ENCODE data around the gene LMF1.

LMF1 gene

DNA sequence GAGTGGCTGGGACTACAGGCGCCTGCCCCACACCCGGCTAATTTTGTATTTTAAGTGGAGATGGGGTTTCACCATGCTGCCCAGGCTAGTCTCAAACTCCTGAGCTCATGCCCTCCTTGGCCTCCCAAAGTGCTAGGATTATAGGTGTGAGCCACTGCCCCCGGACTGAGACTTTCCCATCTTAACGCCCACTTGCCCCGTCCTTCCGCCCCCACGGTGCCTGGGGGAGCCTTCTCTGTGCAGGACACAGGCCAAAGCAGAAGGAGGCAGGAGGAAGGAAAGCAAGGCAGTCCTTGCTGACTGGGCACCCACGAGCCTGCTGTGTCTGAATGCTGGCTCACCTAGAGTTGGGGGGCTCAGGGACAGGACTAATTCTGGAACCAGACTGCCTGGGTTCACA lies 152.7 kb downstream of the LMF1 start:
- TF ChIP-seq, protein P1, sequence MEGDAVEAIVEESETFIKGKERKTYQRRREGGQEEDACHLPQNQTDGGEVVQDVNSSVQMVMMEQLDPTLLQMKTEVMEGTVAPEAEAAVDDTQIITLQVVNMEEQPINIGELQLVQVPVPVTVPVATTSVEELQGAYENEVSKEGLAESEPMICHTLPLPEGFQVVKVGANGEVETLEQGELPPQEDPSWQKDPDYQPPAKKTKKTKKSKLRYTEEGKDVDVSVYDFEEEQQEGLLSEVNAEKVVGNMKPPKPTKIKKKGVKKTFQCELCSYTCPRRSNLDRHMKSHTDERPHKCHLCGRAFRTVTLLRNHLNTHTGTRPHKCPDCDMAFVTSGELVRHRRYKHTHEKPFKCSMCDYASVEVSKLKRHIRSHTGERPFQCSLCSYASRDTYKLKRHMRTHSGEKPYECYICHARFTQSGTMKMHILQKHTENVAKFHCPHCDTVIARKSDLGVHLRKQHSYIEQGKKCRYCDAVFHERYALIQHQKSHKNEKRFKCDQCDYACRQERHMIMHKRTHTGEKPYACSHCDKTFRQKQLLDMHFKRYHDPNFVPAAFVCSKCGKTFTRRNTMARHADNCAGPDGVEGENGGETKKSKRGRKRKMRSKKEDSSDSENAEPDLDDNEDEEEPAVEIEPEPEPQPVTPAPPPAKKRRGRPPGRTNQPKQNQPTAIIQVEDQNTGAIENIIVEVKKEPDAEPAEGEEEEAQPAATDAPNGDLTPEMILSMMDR (conservative IDR thresholded peaks at IDR 0.05; ENCODE audit: control insufficient read depth, insufficient read depth, low read depth, low read length) = no peak
- DNase-seq (ENCODE audit: low read depth) = no peak
- H3K4me3 ChIP-seq (ENCODE audit: control insufficient read depth, low read depth, low read length) = no peak overlapping the region

DNA sequence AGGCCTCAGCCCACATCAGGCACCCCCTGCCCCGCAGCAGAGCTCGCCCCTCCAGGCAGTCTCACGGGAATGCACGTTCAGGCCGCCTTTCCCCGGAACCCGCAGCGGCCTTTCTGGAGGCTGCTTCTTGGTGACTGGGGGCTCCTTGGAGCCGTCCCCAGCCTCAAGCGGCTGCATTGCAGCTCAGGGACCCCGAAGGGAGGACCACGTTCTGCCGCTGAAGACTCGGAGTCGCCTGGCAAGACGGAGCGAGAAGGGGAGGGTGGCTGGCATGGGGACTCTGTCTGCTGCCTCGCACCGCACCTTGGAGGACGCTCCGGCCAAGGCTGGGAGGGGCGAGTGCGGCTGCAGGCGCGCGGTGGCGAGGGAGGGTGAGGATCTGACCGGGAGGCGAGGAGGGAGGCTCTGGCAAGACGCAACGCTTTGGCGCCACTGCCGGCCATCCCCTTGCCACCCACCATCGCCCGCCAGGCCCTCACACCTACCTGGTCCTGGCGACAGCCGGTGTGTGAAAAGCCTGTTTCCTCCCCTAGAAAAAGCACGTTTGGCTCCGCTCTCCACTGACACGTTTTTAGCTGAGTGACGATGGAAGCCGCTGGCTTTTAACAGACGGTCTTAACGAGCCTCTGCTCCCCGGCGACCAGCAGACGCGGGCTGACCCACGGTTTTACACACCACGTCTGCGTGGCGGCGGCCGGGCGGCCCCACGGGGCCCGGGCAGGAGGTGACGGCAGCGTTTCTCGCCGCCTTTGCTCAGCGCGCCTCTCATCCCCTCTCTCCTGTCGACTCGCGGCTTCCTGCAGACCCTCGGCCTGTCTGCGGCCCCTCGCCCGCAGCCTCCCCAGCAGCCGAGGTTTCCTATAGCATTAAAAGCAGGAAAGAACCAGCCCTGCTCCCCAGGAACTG lies 153.5 kb downstream of the LMF1 start:
- no peak overlapping the region for H3K4me3 ChIP-seq (ENCODE audit: control insufficient read depth, low read depth, low read length)
- no peak for DNase-seq (ENCODE audit: low read depth)
- TF ChIP-seq, protein P1 (conservative IDR thresholded peaks at IDR 0.05; ENCODE audit: control insufficient read depth, insufficient read depth, low read depth, low read length) = no peak

DNA sequence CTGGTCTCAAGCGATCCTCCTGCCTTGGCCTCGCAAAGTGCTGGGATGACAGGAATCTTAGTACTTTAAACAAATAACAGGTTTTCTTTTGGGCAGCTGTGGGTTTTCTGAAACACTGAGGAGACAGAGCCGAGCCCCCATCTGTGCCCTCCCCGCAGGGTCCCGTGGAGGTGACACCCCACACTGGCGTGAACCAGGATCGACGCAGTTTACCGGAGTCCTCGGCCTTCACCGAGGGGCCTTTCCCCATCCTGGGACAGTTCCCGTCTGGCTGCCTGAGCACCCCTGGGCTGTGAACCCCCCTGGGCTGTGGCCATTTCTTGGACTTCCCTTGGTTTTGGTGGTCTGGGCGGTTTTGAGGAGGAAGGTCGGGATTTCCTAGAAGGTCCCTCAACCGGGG lies 154.9 kb downstream of the LMF1 start:
- H3K4me3 ChIP-seq (ENCODE audit: control insufficient read depth, low read depth, low read length) = no peak overlapping the region
- no peak for DNase-seq (ENCODE audit: low read depth)
- TF ChIP-seq, protein P1 (conservative IDR thresholded peaks at IDR 0.05; ENCODE audit: control insufficient read depth, insufficient read depth, low read depth, low read length) = no peak

DNA sequence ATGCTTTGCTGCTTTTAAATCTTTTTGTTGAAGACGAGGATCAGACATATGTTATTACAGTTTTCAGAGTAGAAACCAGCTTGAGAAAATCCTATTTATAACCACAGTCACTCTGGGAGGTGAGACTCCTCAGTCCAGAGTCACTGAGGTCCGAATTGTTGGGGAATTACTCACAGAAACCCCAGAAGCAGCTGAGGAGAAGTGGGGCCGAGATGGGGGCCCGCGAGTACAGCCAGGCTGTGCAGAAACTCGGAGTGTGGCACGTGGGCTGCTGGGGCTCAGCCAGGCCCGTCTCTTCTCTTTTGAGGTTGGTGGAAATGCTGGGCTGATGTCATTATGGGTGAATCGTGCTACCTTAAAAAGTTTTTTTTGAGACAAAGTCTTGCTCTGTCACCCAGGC lies 155.8 kb downstream of the LMF1 start:
- TF ChIP-seq, protein P1 (conservative IDR thresholded peaks at IDR 0.05; ENCODE audit: control insufficient read depth, insufficient read depth, low read depth, low read length) = no peak
- DNase-seq (ENCODE audit: low read depth) = peak; percentile 28
- no peak overlapping the region for H3K4me3 ChIP-seq (ENCODE audit: control insufficient read depth, low read depth, low read length)

DNA sequence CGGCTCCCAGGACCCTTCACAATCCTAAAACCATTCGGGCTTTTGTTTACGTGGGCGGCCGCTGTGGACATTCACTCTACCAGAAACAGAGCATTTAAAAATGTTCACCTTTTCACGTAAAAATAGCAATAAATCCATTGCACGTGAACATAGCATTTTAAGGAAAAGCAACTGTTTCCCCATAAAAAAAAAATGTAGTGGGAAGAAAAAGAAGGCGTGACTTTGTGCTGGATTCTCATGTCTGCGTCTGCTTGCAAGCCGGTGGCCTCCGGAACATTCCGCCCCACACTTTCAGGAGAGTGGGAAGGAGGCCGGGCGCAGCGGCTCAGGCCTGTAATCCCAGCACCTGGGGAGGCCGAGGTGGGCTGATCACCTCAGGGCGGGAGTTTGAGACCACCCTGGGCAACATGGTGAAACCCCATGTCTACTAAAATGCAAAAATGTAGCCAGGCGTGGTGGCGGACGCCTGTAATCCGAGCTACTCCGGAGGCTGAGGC lies 156.8 kb downstream of the LMF1 start:
- DNase-seq (ENCODE audit: low read depth) = no peak

DNA sequence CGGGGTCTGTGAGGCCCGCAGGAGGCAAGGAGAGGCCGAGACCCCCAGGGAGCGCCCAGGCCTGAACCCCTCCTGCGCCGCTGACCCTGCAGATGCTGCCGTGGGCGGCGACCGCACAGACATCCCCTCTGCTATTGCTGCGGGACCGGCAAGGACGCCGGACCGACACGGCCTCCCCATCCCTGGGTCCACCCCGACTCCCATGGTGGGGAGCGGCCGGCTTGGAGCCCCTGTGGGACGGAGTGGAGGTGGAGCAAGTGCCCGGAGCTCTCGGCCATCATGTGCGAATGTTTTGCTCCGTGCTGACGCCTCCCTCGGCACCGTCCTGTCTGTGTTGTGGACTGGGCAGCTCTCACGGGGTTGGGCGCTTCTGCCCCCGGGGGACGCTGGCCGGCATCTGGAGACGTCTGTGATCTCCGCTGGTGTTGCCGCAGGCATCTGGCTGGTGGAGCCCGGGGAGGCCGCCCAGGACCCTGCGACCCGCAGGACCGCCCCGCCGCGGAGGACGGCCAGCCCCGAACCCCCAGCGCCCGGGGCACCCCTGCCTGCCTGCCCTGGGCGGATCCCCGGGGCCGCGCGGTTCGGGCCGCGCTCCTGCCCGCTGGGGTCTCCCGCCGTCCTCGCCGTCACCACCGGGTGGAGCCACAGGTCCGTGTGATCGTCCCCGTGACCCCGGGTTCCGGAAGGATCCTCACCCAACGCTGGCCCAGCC lies 157.4 kb downstream of the LMF1 start:
- DNase-seq (ENCODE audit: low read depth) = peak; percentile 20
- H3K4me3 ChIP-seq (ENCODE audit: control insufficient read depth, low read depth, low read length) = no peak overlapping the region
- TF ChIP-seq, protein P1 (conservative IDR thresholded peaks at IDR 0.05; ENCODE audit: control insufficient read depth, insufficient read depth, low read depth, low read length) = peak; percentile 41

More for the DNA sequence above, 156.8 kb downstream of the LMF1 start:
- no peak overlapping the region for H3K4me3 ChIP-seq (ENCODE audit: control insufficient read depth, low read depth, low read length)
- TF ChIP-seq, protein P1 (conservative IDR thresholded peaks at IDR 0.05; ENCODE audit: control insufficient read depth, insufficient read depth, low read depth, low read length) = no peak

Measured in fibroblast of mammary gland (primary cell).